Ovary (tissue), 9 donors: ENCODE data around the gene PARG. TPM values are rescaled to one million over a fixed set of nuclear protein-coding genes. Genes with fewer than 3 reads are reported as not detected.
A peak's percentile ranks its signal among the peaks of the same experiment; 100 is the strongest.
"Not testable (repeated sequence)": the region's sequence is repeated elsewhere in the genome, so short reads cannot be mapped to it uniquely, and the experiment has no call there.

Experiments
- DNase-seq, 5 donors: peaks; one replicate each; pipeline ENCODE4 v3.0.0-alpha.2; 2019 to 2020
- H3K27ac ChIP-seq, 2 donors: fragments of 200-600 bp; one replicate each; pipeline versions ENCODE4 v1.5.1 to v1.8.0; 2019 to 2022
- H3K27me3 ChIP-seq: fragments of 200-600 bp; one replicate; pipeline ENCODE4 v1.8.0; 2022
- H3K36me3 ChIP-seq: fragments of 200-600 bp; sonication (generic); one replicate; pipeline ENCODE4 v1.5.1; 2019
- H3K4me1 ChIP-seq: one replicate; pipeline ENCODE4 v1.8.1; 2013; ENCODE audit warnings: mild to moderate bottlenecking, moderate library complexity; ENCODE audit not compliant: insufficient read depth
- H3K4me3 ChIP-seq: fragments of 200-600 bp; sonication (generic); one replicate; pipeline ENCODE4 v1.5.1; 2017
- H3K9me3 ChIP-seq, 2 donors: fragments of 200-600 bp in 1 of 2; sonication (generic) in 1 of 2; one replicate each; pipeline versions ENCODE4 v1.5.1 to v1.8.1; 2013 to 2019; ENCODE audit warnings: mild to moderate bottlenecking in 1 of 2, moderate library complexity in 1 of 2
- WGBS, 3 donors: extraction: QIAGEN DNeasy Blood & Tissue Kit in 1 of 3; methylation state at CpG; one replicate each; pipeline versions ENCODE4 v1.1.5 to v1.1.7; 2013 to 2017; 5-methylcytosine and 5-hydroxymethylcytosine counted together
- intact Hi-C, 4 donors: fragments of 100-400 bp; cut with DNase I; formaldehyde crosslinking; loops; one replicate each; pipeline versions ENCODE4 v1.11.0 to v1.15.1; 2022 to 2023
- polyA plus RNA-seq, 2 donors: library from polyadenylated mRNA; stranded (reverse); fragments of 200-250 nt in 1 of 2; fragments of 350-450 nt in 1 of 2; fragmentation: Illumina TruSeq in 1 of 2; extraction: RNeasy Lipid Tissue Mini Kit (QIAGEN cat#74804) in 1 of 2; gene quantifications; one replicate each; pipeline ENCODE4 v1.2.3, GENCODE V29; 2013 to 2014
- total RNA-seq, 7 donors: library from RNA; depleted of rRNA in 2 of 7; stranded (reverse); fragments of >200 nt in 2 of 7; fragmentation: NEBNext Ultra II Directional in 3 of 7; extraction: Animal tissue kit (Norgen Biotek cat#: 25700) in 3 of 7; gene quantifications; one replicate each; pipeline versions ENCODE4 v1.1.0 to v1.2.4, GENCODE V29; 2016 to 2023
- donor health status: DM: no; HTN: no; CAD: no; lungs with moderate emphysema.
- donor health status: DM: no; HTN: no; CAD: no.
- donor health status: Bipolar disorder and iron deficiency.
- donor health status: DM: yes; HTN: yes; CAD: no.
- donor health status: DM: no; HTN: no; CAD: no.
- donor health status: DM: yes; HTN: yes; CAD: no.

The PARG gene
- total and polyA plus RNA-seq, 9 donors, result 8.1 to 33.3 (median 26.8) TPM

- H3K4me3 ChIP-seq, H3K36me3 ChIP-seq, intact Hi-C loops, H3K27ac ChIP-seq, DNase-seq, H3K27me3 ChIP-seq, H3K9me3 ChIP-seq, H3K4me1 ChIP-seq: not testable (repeated sequence)
- WGBS, 3 donors, result 89 to 95% (median 90%) methylated on average over 2 of the region's 2 CpGs
Measured at GRCh38 chr10:49943607-49944006, 1.8 kb upstream of the PARG start.

DNA sequence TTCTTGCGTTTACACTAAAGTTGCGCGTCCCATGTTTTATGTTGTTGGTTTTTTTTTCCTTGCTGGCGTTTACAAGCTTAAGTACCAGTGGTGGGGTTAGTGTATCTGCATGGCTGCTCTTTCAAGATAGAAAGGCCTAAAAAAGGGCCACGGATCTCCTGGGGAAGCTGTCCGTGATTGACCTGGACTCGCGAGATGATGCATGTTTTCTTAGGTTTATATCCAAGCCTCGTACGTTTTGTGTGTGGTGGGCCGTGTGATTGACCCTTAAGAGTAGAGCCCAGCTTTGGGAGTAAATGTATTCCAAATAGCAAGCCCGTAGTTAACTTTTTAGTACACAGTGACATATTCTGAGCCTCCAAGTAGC is 495 bp upstream of the PARG start:
- H3K27me3 ChIP-seq, H3K36me3 ChIP-seq, H3K9me3 ChIP-seq, DNase-seq, intact Hi-C loops, H3K4me1 ChIP-seq: not testable (repeated sequence)
- peak overlapping the region; percentile 87 for H3K4me3 ChIP-seq
- peak overlapping the region in 1 of 2 donors; percentile 38 for H3K27ac ChIP-seq
- WGBS, 3 donors, result 0 to 1% (median 0%) methylated on average over 12 of the region's 12 CpGs

- H3K27me3 ChIP-seq, H3K36me3 ChIP-seq, DNase-seq, H3K9me3 ChIP-seq, H3K4me3 ChIP-seq, H3K4me1 ChIP-seq, H3K27ac ChIP-seq, intact Hi-C loops: not testable (repeated sequence)
- WGBS, 3 donors, result 79 to 86% (median 83%) methylated on average over 7 of the region's 7 CpGs
Measured at GRCh38 chr10:49931959-49932728, 9.7 kb downstream of the PARG start.

GRCh38 chr10:49931276-49931675 is 10.6 kb downstream of the PARG start:
- intact Hi-C loops, H3K27me3 ChIP-seq, H3K36me3 ChIP-seq, DNase-seq, H3K9me3 ChIP-seq, H3K4me1 ChIP-seq, H3K27ac ChIP-seq, H3K4me3 ChIP-seq: not testable (repeated sequence)
- 92 to 96% (median 96%) methylated on average over 4 to 5 of the region's 5 CpGs for WGBS, 3 donors

DNA sequence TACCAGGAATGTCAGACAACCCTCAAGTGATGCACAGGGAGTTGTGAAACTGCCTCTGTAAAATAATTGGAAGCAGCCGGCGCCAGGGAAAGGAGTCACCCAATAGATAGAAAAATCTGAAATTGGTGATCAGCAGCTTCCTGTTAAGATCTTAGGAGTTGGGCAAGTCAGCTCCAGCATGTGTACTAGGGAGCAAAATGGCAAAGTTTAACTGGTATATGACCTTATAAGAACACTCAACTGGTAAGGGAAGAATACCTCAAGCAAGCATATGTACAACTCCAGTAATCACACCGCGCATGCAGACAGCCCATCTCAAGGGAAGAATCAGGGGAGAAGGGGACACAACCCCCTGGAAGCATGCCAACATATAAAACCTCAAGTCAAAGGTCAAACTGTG is 18.3 kb downstream of the PARG start:
- intact Hi-C loops, H3K9me3 ChIP-seq: not testable (repeated sequence)
- 91 to 100% (median 93%) methylated on average over 2 to 4 of the region's 4 CpGs for WGBS, 3 donors

DNA sequence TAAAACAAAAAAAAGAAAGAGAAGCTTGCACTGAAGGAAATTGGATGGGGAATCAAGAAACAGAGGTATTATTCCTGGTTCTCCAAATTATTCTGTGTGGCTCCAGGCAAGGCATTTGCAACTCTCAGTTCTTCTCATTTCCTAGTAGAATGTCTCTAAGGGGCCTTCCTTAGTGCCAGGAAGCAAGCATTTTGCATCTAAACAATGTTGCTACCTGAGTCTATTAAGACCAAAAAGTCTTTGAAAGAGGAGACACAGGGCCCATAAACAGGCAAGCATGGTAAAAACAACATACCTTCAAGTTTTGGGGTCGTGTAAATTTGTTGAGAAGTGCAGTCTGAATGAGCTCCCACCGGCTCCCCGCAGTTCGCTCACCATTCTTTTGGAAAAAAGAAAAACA is 19.8 kb downstream of the PARG start:
- WGBS, 3 donors, result 50 to 58% (median 57%) methylated on average over 4 of the region's 4 CpGs
- H3K36me3 ChIP-seq, H3K27me3 ChIP-seq, intact Hi-C loops, H3K27ac ChIP-seq, DNase-seq, H3K9me3 ChIP-seq, H3K4me1 ChIP-seq, H3K4me3 ChIP-seq: not testable (repeated sequence)

More for the DNA sequence above, 18.3 kb downstream of the PARG start:
- not testable (repeated sequence) for H3K36me3 ChIP-seq, DNase-seq, H3K27ac ChIP-seq, H3K4me1 ChIP-seq, H3K4me3 ChIP-seq, H3K27me3 ChIP-seq

DNA sequence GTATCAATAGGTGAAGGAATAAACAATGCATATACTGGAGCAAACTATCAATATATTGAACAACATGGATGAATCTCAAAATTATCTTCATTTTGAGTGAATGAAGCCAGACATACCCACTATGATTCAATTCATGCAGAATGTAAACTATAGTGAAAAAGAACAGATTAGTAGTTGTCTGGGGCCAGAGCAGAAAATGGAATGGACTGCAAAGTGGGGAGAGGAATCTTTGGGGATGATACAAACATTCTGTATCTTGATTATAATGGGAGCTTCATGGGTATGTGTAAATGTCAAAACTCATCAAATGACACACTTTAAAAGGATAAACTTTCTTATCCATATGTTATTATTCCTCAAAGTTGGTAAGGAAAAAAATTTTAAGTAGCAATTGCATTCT is 23.9 kb downstream of the PARG start:
- H3K4me1 ChIP-seq, H3K9me3 ChIP-seq, H3K27me3 ChIP-seq, H3K4me3 ChIP-seq, intact Hi-C loops, DNase-seq, H3K36me3 ChIP-seq, H3K27ac ChIP-seq: not testable (repeated sequence)

GRCh38 chr10:49916451-49916850 is 25.4 kb downstream of the PARG start:
- intact Hi-C loops, H3K4me1 ChIP-seq, DNase-seq, H3K36me3 ChIP-seq, H3K27me3 ChIP-seq, H3K4me3 ChIP-seq, H3K9me3 ChIP-seq, H3K27ac ChIP-seq: not testable (repeated sequence)

GRCh38 chr10:49910295-49910694 is 31.5 kb downstream of the PARG start:
- H3K9me3 ChIP-seq, H3K4me3 ChIP-seq, H3K27ac ChIP-seq, H3K4me1 ChIP-seq, H3K36me3 ChIP-seq, DNase-seq, H3K27me3 ChIP-seq, intact Hi-C loops: not testable (repeated sequence)
- no CpG with 5 or more reads among the region's 1 CpG for WGBS, 3 donors

- 16 to 25% (median 21%) methylated on average over 4 of the region's 4 CpGs for WGBS, 3 donors
- intact Hi-C loops, H3K4me3 ChIP-seq, H3K27me3 ChIP-seq, H3K27ac ChIP-seq, H3K36me3 ChIP-seq, H3K4me1 ChIP-seq, H3K9me3 ChIP-seq, DNase-seq: not testable (repeated sequence)
Measured at GRCh38 chr10:49908290-49909080, 33.3 kb downstream of the PARG start.

GRCh38 chr10:49903829-49904228 is 38.0 kb downstream of the PARG start:
- 93 to 95% (median 95%) methylated on average over 3 of the region's 3 CpGs for WGBS, 3 donors
- H3K36me3 ChIP-seq, H3K27ac ChIP-seq, H3K4me3 ChIP-seq, DNase-seq, H3K4me1 ChIP-seq, H3K27me3 ChIP-seq, H3K9me3 ChIP-seq, intact Hi-C loops: not testable (repeated sequence)

DNA sequence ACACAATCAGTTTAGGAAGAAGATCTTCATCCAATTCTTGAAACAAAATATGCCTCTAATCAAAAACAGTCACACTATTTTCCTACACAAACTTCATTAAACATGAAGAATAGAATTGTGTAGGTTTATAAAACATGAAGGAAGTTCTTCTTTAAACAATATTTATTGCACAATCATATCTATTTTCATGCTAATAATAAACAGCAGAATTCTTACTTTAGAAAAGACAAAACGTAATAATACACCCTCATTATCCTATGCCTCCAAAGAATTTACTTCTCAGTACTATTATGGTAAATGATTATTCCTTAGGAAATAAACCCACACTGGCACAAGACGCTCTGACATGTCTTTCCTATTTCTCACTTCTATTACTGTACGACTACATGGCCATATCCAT is 41.4 kb downstream of the PARG start:
- WGBS, 3 donors, result 31 to 46% (median 42%) methylated on average over 2 to 3 of the region's 3 CpGs
- intact Hi-C loops, H3K36me3 ChIP-seq, DNase-seq, H3K27me3 ChIP-seq, H3K27ac ChIP-seq, H3K4me1 ChIP-seq, H3K9me3 ChIP-seq, H3K4me3 ChIP-seq: not testable (repeated sequence)
